Caco-2 (cell line): ENCODE measurements around the gene GJC1. TPM values are rescaled to one million over a fixed set of nuclear protein-coding genes. Genes with fewer than 3 reads are reported as not detected.
"Not testable (repeated sequence)": the region's sequence is repeated elsewhere in the genome, so short reads cannot be mapped to it uniquely, and the experiment has no call there.

ENCODE experiments used
- BruUV-seq: library from RNA; stranded (reverse); fragments of 400-500 nt; replicated peaks from 2 replicates; lab custom pipeline; 2021; lab: Mats Ljungman, UMichigan
- CTCF ChIA-PET: fragments of 300-600 bp; sonication (Branson Sonifier 250); formaldehyde crosslinking; loops from one replicate; lab custom pipeline; 2022; ENCODE audit warnings: antibody characterized with exemption; lab: Charles Lee
- POLR2A ChIA-PET: fragments of 300-600 bp; sonication (Branson Sonifier 250); formaldehyde crosslinking; loops from one replicate; lab custom pipeline; 2022; ENCODE audit warnings: antibody characterized with exemption; lab: Charles Lee
- DNase-seq, 2 experiments: peaks; one replicate each; pipeline versions ENCODE4 v3.0.0 to v3.0.0-alpha.2; 2020 to 2022
- H3K27me3 ChIP-seq: replicated peaks from 2 replicates; pipeline ENCODE4 v1.6.0; 2011; ENCODE audit warnings: low read length; ENCODE audit not compliant: control insufficient read depth, insufficient read depth
- H3K36me3 ChIP-seq: 2 replicates; pipeline ENCODE4 v1.5.1; 2011; ENCODE audit warnings: low read length; ENCODE audit not compliant: control insufficient read depth, insufficient read depth
- H3K4me1 ChIP-seq: fragments of 250-450 bp; sonication (Bioruptor Pico); 2 replicates; pipeline ENCODE4 v1.5.1; 2020; ENCODE audit warnings: mild to moderate bottlenecking
- H3K4me3 ChIP-seq: 2 replicates; pipeline ENCODE4 v1.5.1; 2011; ENCODE audit warnings: low read depth, mild to moderate bottlenecking, control low read depth, low read length
- H3K9me3 ChIP-seq: fragments of 250-450 bp; sonication (Bioruptor Pico); 2 replicates; pipeline ENCODE4 v1.5.1; 2020; ENCODE audit warnings: mild to moderate bottlenecking, moderate library complexity
- H3K27ac Mint-ChIP-seq: one replicate; pipeline ENCODE4 v1.8.0; 2022; ENCODE audit warnings: mixed read lengths; ENCODE audit not compliant: unreplicated experiment
- H3K27me3 Mint-ChIP-seq: one replicate; pipeline ENCODE4 v1.8.0; 2022; ENCODE audit warnings: mixed read lengths; ENCODE audit not compliant: insufficient read depth, unreplicated experiment
- H3K36me3 Mint-ChIP-seq: one replicate; pipeline ENCODE4 v1.8.0; 2022; ENCODE audit warnings: mild to moderate bottlenecking, mixed read lengths; ENCODE audit not compliant: insufficient read depth, unreplicated experiment
- H3K4me1 Mint-ChIP-seq: one replicate; pipeline ENCODE4 v1.8.0; 2022; ENCODE audit warnings: low read depth, mixed read lengths; ENCODE audit not compliant: unreplicated experiment
- H3K4me3 Mint-ChIP-seq: one replicate; pipeline ENCODE4 v1.8.0; 2022; ENCODE audit warnings: mild to moderate bottlenecking, moderate library complexity, mixed read lengths; ENCODE audit not compliant: unreplicated experiment
- H3K9me3 Mint-ChIP-seq: one replicate; pipeline ENCODE4 v1.8.0; 2022; ENCODE audit warnings: mixed read lengths; ENCODE audit not compliant: unreplicated experiment
- CTCF ChIP-seq, 2 experiments: fragments of 200-600 bp in 1 of 2; IDR thresholded peaks; 1 replicate in 1 of 2; 2 replicates in 1 of 2; pipeline versions ENCODE4 v1.5.1 to v1.8.0; 2011 to 2022; ENCODE audit warnings: antibody characterized with exemption in 1 of 2, control low read depth in 1 of 2, inconsistent platforms in 1 of 2, low read depth in 1 of 2, low read length in 1 of 2, mild to moderate bottlenecking in 1 of 2, moderate library complexity in 1 of 2; ENCODE audit not compliant: insufficient read depth in 1 of 2, severe bottlenecking in 1 of 2, unreplicated experiment in 1 of 2
- intact Hi-C: fragments of 100-400 bp; cut with micrococcal nuclease; formaldehyde crosslinking; loops from one replicate; pipeline ENCODE4 v1.10.0; 2022; ENCODE audit not compliant: unreplicated experiment
- total RNA-seq: library from RNA; stranded (reverse); gene quantifications from 2 replicates; pipeline ENCODE4 v1.2.3, GENCODE V29; 2022

The GJC1 gene
- total RNA-seq, 1 experiment from 2014 or later, result 33.5 TPM

- Mint-ChIP-seq H3K9me3 (no peaks in the 10 kb centered on the region), H3K4me3 (no peak overlapping the region), H3K36me3 (peaks cover 8% of the 10 kb centered on the region), H3K27ac (no peak overlapping the region), H3K4me1 (no peaks in the 10 kb centered on the region), H3K27me3 (no peaks in the 10 kb centered on the region)
- DNase-seq, result no peak
- Histone ChIP-seq H3K4me1 (no peaks in the 10 kb centered on the region), H3K36me3 (no peaks in the 10 kb centered on the region), H3K4me3 (no peak overlapping the region), H3K27me3 (no peaks in the 10 kb centered on the region), H3K9me3 (no peaks in the 10 kb centered on the region)
- BruUV-seq, result no TSS peak
- ChIA-PET POLR2A (no interaction called here), CTCF (interaction anchor here (0.7 kb wide), 1 partner anchor 45 kb away, joined by 3 read pairs; no protein-coding TSS in a partner anchor)
- TF ChIP-seq CTCF (IDR thresholded peaks at IDR 0.05; ENCODE audit: insufficient read depth in 1 of 2, low read depth in 1 of 2, low read length in 1 of 2, severe bottlenecking in 1 of 2, unreplicated experiment in 1 of 2), result no peak
- intact Hi-C loops, result no loop called here
These were observed 9.4 kb downstream of the GJC1 start for GRCh38 chr17:44820631-44821212.

- H3K4me3 ChIP-seq, H3K27me3 ChIP-seq, H3K9me3 ChIP-seq, DNase-seq, intact Hi-C loops, H3K36me3 ChIP-seq, H3K4me1 ChIP-seq, H3K27ac Mint-ChIP-seq, H3K9me3 Mint-ChIP-seq, H3K36me3 Mint-ChIP-seq, BruUV-seq, POLR2A ChIA-PET, H3K4me1 Mint-ChIP-seq, H3K4me3 Mint-ChIP-seq, H3K27me3 Mint-ChIP-seq: not testable (repeated sequence)
- CTCF ChIA-PET, result interaction anchor here (0.7 kb wide), 1 partner anchor 315 kb away, joined by 4 read pairs; the partner anchor contains the start of gene GPATCH8
These were observed 11.6 kb downstream of the GJC1 start for GRCh38 chr17:44818508-44818907.

- Mint-ChIP-seq H3K9me3 (no peaks in the 10 kb centered on the region), H3K4me3 (no peak overlapping the region), H3K36me3 (no peaks in the 10 kb centered on the region), H3K27me3 (no peaks in the 10 kb centered on the region), H3K27ac (no peak overlapping the region), H3K4me1 (no peaks in the 10 kb centered on the region)
- POLR2A ChIA-PET, result no interaction called here
- no peaks in the 10 kb centered on the region for H3K36me3 ChIP-seq
- no peak for TF ChIP-seq CTCF (IDR thresholded peaks at IDR 0.05; ENCODE audit: insufficient read depth in 1 of 2, low read depth in 1 of 2, low read length in 1 of 2, severe bottlenecking in 1 of 2, unreplicated experiment in 1 of 2)
- CTCF ChIA-PET, result interaction anchor here (0.6 kb wide), 1 partner anchor 44 kb away, joined by 3 read pairs; no protein-coding TSS in a partner anchor
- no TSS peak for BruUV-seq
- DNase-seq, result no peak
- intact Hi-C loops, result no loop called here
- H3K9me3 ChIP-seq, result no peaks in the 10 kb centered on the region
- H3K4me1 ChIP-seq, result no peaks in the 10 kb centered on the region
- H3K27me3 ChIP-seq, result no peaks in the 10 kb centered on the region
- no peak overlapping the region for H3K4me3 ChIP-seq
These were observed 17.8 kb downstream of the GJC1 start for GRCh38 chr17:44812263-44812662.

GRCh38 chr17:44808656-44809388, 21.3 kb downstream of the GJC1 start:
- intact Hi-C loops, H3K9me3 Mint-ChIP-seq, H3K4me1 ChIP-seq, H3K36me3 ChIP-seq, H3K27me3 Mint-ChIP-seq, H3K27me3 ChIP-seq, H3K4me1 Mint-ChIP-seq, H3K4me3 Mint-ChIP-seq, H3K4me3 ChIP-seq, H3K27ac Mint-ChIP-seq, BruUV-seq, DNase-seq, POLR2A ChIA-PET, H3K9me3 ChIP-seq: not testable (repeated sequence)
- CTCF ChIA-PET, result interaction anchor here (0.6 kb wide), 1 partner anchor 297 kb away, joined by 4 read pairs; no protein-coding TSS in a partner anchor
- H3K36me3 Mint-ChIP-seq, result peaks cover 18% of the 10 kb centered on the region
